Lung (tissue), 12 donors: Measurements from ENCODE around the gene PSAPL1. TPM values are rescaled to one million over a fixed set of nuclear protein-coding genes. Genes with fewer than 3 reads are reported as not detected.

Experiments
- ATAC-seq: fragments of 200-7000 bp; cut with Tn5 transposase; one replicate; pipeline ENCODE4 v1.9.1; 2020; ENCODE audit warnings: moderate number of reproducible peaks; ENCODE audit not compliant: insufficient read depth, low FRiP score
- DNase-seq, 3 donors: peaks; one replicate each; pipeline ENCODE4 v3.0.0-alpha.2; 2013 to 2017
- H3K27ac ChIP-seq, 2 donors: one replicate each; pipeline ENCODE4 v1.5.1; 2013; ENCODE audit warnings: mild to moderate bottlenecking in 2 of 2, moderate library complexity in 2 of 2, control low read depth in 1 of 2, inconsistent platforms in 1 of 2, low read depth in 1 of 2, low read length in 1 of 2
- H3K27me3 ChIP-seq, 3 donors: one replicate each; pipeline ENCODE4 v1.5.1; 2013; ENCODE audit warnings: low read length in 2 of 3; ENCODE audit not compliant: control insufficient read depth in 3 of 3, insufficient read depth in 3 of 3
- H3K36me3 ChIP-seq, 4 donors: one replicate each; pipeline ENCODE4 v1.5.1; 2013; ENCODE audit warnings: low read length in 4 of 4, mild to moderate bottlenecking in 1 of 4, moderate library complexity in 1 of 4; ENCODE audit not compliant: control insufficient read depth in 4 of 4, insufficient read depth in 4 of 4
- H3K4me1 ChIP-seq, 5 donors: one replicate each; pipeline ENCODE4 v1.5.1; 2013; ENCODE audit warnings: low read length in 5 of 5, mild to moderate bottlenecking in 2 of 5, moderate library complexity in 1 of 5; ENCODE audit not compliant: control insufficient read depth in 5 of 5, insufficient read depth in 5 of 5
- H3K4me3 ChIP-seq: one replicate; pipeline ENCODE4 v1.5.1; 2013; ENCODE audit warnings: mild to moderate bottlenecking, control low read depth, moderate library complexity
- H3K9ac ChIP-seq, 2 donors: one replicate each; pipeline ENCODE4 v1.5.1; 2013; ENCODE audit warnings: low read length in 2 of 2, control low read depth in 1 of 2; ENCODE audit not compliant: insufficient read depth in 1 of 2
- H3K9me3 ChIP-seq, 4 donors: one replicate each; pipeline ENCODE4 v1.5.1; 2013; ENCODE audit warnings: low read length in 3 of 4, mild to moderate bottlenecking in 1 of 4, moderate library complexity in 1 of 4; ENCODE audit not compliant: control insufficient read depth in 4 of 4, insufficient read depth in 3 of 4
- WGBS, 2 donors: extraction: QIAGEN DNeasy Blood & Tissue Kit; methylation state at CpG; one replicate each; pipeline ENCODE4 v1.1.7; 2013; 5-methylcytosine and 5-hydroxymethylcytosine counted together
- polyA plus RNA-seq, 2 donors: library from polyadenylated mRNA; stranded (reverse); fragments of 200-250 nt; gene quantifications; one replicate each; pipeline ENCODE4 v1.2.1, GENCODE V29; 2013
- total RNA-seq, 2 donors: library from RNA; depleted of rRNA in 1 of 2; stranded (reverse); fragments of >200 nt in 1 of 2; gene quantifications; one replicate each; pipeline ENCODE4 v1.2.1, GENCODE V29; 2014 to 2021
- TF ChIP-seq, protein P1 (sequence below): IDR thresholded peaks from 2 replicates; pipeline ENCODE4 v1.5.1; 2012; ENCODE audit warnings: mild to moderate bottlenecking; ENCODE audit errors: control extremely low read depth, extremely low read depth
- donor health status: control.
- donor health status: control.
- donor health status: Bipolar disorder and iron deficiency.
- donor health status: healthy.
- donor health status: DM: yes; HTN: yes; CAD: no.

PSAPL1 gene
- total and polyA plus RNA-seq, 4 donors, result 0.06 to 0.55 (median 0.24) TPM; not detected in 1

DNA sequence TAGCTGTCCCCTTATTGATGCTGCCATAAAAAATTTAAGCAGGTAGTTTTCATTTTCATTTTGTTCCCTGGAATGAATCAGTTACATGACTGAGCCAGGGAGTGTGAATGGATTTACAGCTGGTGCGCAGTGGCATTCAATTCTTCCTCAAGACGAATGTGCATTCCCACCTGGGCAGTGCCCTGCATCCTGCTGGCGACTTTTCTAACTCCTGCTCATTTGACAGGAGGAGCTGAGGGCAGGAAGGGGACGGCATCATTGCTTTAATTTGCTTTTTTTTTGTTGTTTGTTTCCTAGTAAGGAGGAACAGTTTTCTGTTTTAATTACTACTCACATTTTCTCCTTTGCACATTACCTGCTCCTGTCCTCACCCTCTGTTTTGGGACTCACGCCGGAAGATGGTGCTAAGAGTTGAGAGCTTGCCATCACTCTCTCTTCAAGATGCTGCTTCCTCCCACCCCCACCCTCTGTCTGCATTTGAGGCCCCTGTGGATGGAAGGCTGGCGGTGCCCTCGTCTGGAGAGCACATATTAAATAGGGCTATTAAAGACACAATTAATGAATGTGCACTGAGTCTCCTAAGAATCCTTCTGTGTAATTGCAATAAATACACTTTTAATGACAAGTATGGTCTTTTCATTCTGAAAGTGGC is 35.8 kb downstream of the PSAPL1 start:
- WGBS, 2 donors, result 61 to 62% methylated on average over 8 of the region's 8 CpGs
- TF ChIP-seq, protein P1, sequence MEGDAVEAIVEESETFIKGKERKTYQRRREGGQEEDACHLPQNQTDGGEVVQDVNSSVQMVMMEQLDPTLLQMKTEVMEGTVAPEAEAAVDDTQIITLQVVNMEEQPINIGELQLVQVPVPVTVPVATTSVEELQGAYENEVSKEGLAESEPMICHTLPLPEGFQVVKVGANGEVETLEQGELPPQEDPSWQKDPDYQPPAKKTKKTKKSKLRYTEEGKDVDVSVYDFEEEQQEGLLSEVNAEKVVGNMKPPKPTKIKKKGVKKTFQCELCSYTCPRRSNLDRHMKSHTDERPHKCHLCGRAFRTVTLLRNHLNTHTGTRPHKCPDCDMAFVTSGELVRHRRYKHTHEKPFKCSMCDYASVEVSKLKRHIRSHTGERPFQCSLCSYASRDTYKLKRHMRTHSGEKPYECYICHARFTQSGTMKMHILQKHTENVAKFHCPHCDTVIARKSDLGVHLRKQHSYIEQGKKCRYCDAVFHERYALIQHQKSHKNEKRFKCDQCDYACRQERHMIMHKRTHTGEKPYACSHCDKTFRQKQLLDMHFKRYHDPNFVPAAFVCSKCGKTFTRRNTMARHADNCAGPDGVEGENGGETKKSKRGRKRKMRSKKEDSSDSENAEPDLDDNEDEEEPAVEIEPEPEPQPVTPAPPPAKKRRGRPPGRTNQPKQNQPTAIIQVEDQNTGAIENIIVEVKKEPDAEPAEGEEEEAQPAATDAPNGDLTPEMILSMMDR, result no peak
- H3K27me3 ChIP-seq, result peaks cover 0 to 4% (median 0%) of the 10 kb centered on the region in 3 donors
- no peaks in the 10 kb centered on the region for H3K36me3 ChIP-seq
- H3K9ac ChIP-seq, result no peak overlapping the region
- no peak overlapping the region for H3K27ac ChIP-seq
- DNase-seq (no peak), ATAC-seq (no peak)
- peaks cover 0 to 3% (median 0%) of the 10 kb centered on the region in 4 donors for H3K9me3 ChIP-seq
- H3K4me1 ChIP-seq, result peaks cover 0 to 12% (median 0%) of the 10 kb centered on the region in 5 donors
- no peak overlapping the region for H3K4me3 ChIP-seq

GRCh38 chr4:7398104-7398423 is 36.7 kb downstream of the PSAPL1 start:
- Histone ChIP-seq H3K4me1 (peaks cover 0 to 17% (median 2%) of the 10 kb centered on the region in 5 donors), H3K36me3 (no peaks in the 10 kb centered on the region), H3K9me3 (peaks cover 0 to 3% (median 0%) of the 10 kb centered on the region in 4 donors), H3K27me3 (peaks cover 0 to 4% (median 0%) of the 10 kb centered on the region in 3 donors), H3K4me3 (no peak overlapping the region), H3K9ac (no peak overlapping the region), H3K27ac (no peak overlapping the region)
- WGBS, 2 donors, result 15 to 33% methylated on average over 6 of the region's 6 CpGs
- ATAC-seq (peak; percentile 50), DNase-seq (peak; percentile 78 to 89 (median 89))
- TF ChIP-seq, protein P1, result no peak

- H3K27me3 ChIP-seq, result peaks cover 0 to 4% (median 0%) of the 10 kb centered on the region in 3 donors
- no peak overlapping the region for H3K4me3 ChIP-seq
- WGBS, 2 donors, result 75 to 81% methylated on average over 24 of the region's 24 CpGs
- H3K9me3 ChIP-seq, result peaks cover 0 to 3% (median 0%) of the 10 kb centered on the region in 4 donors
- H3K4me1 ChIP-seq, result peaks cover 0 to 20% (median 2%) of the 10 kb centered on the region in 5 donors
- DNase-seq, result no peak
- TF ChIP-seq, protein P1, result no peak
- H3K27ac ChIP-seq, result no peak overlapping the region
- no peaks in the 10 kb centered on the region for H3K36me3 ChIP-seq
- H3K9ac ChIP-seq, result no peak overlapping the region
- ATAC-seq, result no peak
Observed at GRCh38 chr4:7397206-7398103, 37.3 kb downstream of the PSAPL1 start.
